ENCODE results near the gene CLDN9.

The CLDN9 gene

GRCh38 chr16:3032624-3033023 is 19.9 kb downstream of the CLDN9 start:
- no peak for DNase-seq (ENCODE audit: extremely low spot score)
- CTCF ChIA-PET = interaction anchor here (1.3 to 15.9 kb wide), 14 partner anchors 9 to 135 kb away, joined by 3 to 231 read pairs (median 14); partner anchors contain the start of genes HCFC1R1, IL32, MMP25 and THOC6
- TF ChIP-seq, protein P1, sequence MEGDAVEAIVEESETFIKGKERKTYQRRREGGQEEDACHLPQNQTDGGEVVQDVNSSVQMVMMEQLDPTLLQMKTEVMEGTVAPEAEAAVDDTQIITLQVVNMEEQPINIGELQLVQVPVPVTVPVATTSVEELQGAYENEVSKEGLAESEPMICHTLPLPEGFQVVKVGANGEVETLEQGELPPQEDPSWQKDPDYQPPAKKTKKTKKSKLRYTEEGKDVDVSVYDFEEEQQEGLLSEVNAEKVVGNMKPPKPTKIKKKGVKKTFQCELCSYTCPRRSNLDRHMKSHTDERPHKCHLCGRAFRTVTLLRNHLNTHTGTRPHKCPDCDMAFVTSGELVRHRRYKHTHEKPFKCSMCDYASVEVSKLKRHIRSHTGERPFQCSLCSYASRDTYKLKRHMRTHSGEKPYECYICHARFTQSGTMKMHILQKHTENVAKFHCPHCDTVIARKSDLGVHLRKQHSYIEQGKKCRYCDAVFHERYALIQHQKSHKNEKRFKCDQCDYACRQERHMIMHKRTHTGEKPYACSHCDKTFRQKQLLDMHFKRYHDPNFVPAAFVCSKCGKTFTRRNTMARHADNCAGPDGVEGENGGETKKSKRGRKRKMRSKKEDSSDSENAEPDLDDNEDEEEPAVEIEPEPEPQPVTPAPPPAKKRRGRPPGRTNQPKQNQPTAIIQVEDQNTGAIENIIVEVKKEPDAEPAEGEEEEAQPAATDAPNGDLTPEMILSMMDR (IDR thresholded peaks at IDR 0.05; ENCODE audit: control extremely low read depth, extremely low read depth, low read depth, missing control alignments) = no peak
- POLR2A ChIA-PET = no interaction called here

DNA sequence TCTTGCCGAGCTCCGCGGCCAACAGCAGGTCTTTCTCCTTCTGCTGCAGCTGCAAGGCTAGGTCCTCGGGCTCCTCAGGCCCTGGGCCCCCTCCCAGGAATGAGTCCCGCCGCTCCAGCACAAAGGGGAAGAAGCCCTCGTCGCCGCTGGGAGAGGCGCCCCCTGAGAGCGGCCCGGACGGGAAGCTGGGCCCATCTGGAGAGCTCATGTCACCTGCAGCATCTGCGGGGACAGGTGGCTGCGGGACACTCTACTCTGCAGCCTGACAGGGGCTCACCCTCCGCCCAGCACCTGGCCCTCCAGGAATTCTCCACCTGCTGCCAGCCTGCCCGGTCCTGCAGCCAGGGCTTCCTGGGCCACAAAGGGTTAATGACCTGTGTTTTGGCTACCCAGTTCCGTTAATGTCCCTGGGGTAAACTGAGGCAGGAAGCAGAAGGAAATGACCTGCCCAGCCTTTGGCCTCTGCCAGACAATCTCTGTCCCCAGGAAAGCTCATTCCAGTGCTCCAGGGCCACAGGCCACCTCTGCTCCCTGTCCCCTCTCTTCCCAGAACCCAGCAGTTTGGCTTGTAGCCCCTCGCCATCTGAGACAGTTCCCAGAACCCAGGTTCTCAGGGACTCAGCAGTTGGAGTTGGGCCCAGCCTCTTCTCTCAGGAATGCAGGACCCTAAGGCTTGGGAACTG is 22.7 kb downstream of the CLDN9 start:
- DNase-seq (ENCODE audit: extremely low spot score) = no peak
- TF ChIP-seq, protein P1 (IDR thresholded peaks at IDR 0.05; ENCODE audit: control extremely low read depth, extremely low read depth, low read depth, missing control alignments) = no peak
- CTCF ChIA-PET = interaction anchor here (2.1 to 12.0 kb wide), 5 partner anchors 7 to 96 kb away, joined by 8 to 177 read pairs (median 95); partner anchors contain the start of genes HCFC1R1, MMP25, THOC6 and TNFRSF12A
- POLR2A ChIA-PET = no interaction called here

DNA sequence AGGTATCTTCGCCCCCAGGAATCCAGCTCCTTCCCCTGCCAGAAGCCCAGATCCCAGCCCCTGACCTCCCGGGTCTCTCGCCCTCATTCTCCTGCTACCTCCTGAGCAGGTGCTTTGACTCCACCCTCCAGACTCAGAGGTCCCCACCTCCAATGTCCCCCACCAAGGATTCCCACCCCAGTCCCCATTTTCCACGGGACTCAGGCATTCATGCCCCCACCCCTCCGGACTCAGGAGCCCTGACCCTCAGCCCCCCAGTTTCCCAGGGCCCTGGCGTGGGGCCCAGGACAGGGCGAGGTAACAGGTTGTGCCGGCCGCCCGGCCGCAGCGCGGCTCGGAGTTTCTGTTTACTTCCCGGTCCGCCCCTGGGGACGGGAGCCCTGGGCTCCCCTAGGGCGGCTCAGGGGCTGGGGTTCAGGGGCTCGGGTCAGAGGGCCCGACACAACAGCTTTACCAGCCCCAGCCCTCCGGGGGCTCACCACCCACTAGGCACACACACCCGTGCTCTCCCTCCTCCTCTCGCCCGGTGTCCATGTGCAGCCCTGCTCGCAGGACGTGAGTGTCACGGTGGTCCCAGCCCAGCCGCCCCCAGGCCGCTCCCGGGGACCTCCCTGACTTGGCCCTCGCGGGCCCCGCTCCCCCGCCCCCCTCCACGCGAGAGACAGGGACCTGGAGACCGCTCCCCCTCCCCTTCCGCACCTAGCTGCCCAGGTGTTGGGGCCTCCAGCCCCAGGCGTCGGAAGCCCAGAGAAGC is 23.4 kb downstream of the CLDN9 start:
- ChIA-PET CTCF (interaction anchor here (2.1 to 12.0 kb wide), 5 partner anchors 6 to 95 kb away, joined by 8 to 177 read pairs (median 95); partner anchors contain the start of genes HCFC1R1, MMP25, THOC6 and TNFRSF12A), POLR2A (no interaction called here)
- TF ChIP-seq, protein P1 (IDR thresholded peaks at IDR 0.05; ENCODE audit: control extremely low read depth, extremely low read depth, low read depth, missing control alignments) = no peak
- DNase-seq (ENCODE audit: extremely low spot score) = no peak

GRCh38 chr16:3036726-3037315 is 24.1 kb downstream of the CLDN9 start, which contains the start of gene BICDL2:
Gene BICDL2, minus strand, starts transcription at chr16:3036944. Its CDS starts 1,448 bp downstream, at chr16:3035496.
- ChIA-PET CTCF (interaction anchor here (9.5 to 12.0 kb wide), 3 partner anchors 5 to 94 kb away, joined by 75 to 177 read pairs (median 140); partner anchors contain the start of genes MMP25 and ZNF213), POLR2A (no interaction called here)
- DNase-seq (ENCODE audit: extremely low spot score) = no peak
- TF ChIP-seq, protein P1 (IDR thresholded peaks at IDR 0.05; ENCODE audit: control extremely low read depth, extremely low read depth, low read depth, missing control alignments) = no peak

DNA sequence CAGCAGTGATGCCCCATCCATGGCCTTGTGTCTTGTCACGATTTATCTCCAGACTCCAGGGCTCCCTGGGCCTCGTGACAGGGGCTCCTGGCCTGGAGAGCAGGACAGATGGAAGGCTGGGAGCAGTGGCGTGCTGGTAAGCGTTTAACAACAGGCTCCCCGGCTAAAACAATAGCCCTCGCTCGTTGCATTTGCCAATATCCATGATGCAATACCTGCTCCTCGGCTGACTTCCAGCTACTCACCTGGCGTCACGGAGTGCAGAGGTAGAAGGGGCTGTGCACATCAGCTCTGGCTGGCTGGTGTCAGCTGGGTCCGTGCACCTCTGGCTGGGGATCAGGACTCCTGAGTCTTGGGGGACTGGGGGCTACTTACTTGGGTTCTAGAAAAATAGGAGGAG is 25.5 kb downstream of the CLDN9 start:
- TF ChIP-seq, protein P1 (IDR thresholded peaks at IDR 0.05; ENCODE audit: control extremely low read depth, extremely low read depth, low read depth, missing control alignments) = no peak
- no peak for DNase-seq (ENCODE audit: extremely low spot score)
- ChIA-PET POLR2A (no interaction called here), CTCF (interaction anchor here (0.9 to 8.9 kb wide), 6 partner anchors 7 to 91 kb away, joined by 3 to 140 read pairs (median 5); no protein-coding TSS in a partner anchor)

DNA sequence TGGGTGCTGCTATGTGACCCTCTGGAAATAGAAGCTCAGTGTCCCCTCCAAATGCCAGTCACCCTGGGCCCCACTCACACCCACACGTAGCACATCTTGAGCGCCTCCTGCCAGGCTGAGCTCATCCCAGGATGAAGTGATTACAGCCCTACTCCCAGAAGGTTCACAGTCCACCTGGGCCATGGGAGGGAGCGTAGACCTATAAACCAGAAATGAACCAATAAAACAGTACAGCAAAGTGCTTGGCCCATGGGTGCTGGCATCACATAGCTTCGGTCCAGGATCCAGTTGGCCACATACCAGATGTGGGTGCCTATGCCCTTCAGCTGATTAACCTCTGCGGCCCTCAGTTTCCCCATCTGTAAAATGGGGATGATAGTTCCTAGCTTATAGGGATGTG is 26.2 kb downstream of the CLDN9 start:
- CTCF ChIA-PET = interaction anchor here (0.9 to 8.9 kb wide), 6 partner anchors 7 to 91 kb away, joined by 3 to 140 read pairs (median 5); no protein-coding TSS in a partner anchor
- TF ChIP-seq, protein P1 (IDR thresholded peaks at IDR 0.05; ENCODE audit: control extremely low read depth, extremely low read depth, low read depth, missing control alignments) = no peak
- no peak for DNase-seq (ENCODE audit: extremely low spot score)
- POLR2A ChIA-PET = no interaction called here

All from GM10248 (cell line).